HG02610 (cell line): ENCODE data around the gene TMEM108.
A peak's percentile ranks its signal among the peaks of the same experiment; 100 is the strongest.

Experiments used
- ATAC-seq: cut with Tn5 transposase; IDR thresholded peaks from one replicate; pipeline ENCODE4 v1.9.1; 2021; ENCODE audit warnings: mild to moderate bottlenecking, moderate library complexity; ENCODE audit not compliant: unreplicated experiment

The TMEM108 gene

GRCh38 chr3:133113927-133114597 is 75.9 kb downstream of the TMEM108 start:
- ATAC-seq, result no peak

GRCh38 chr3:133115176-133115575 is 77.0 kb downstream of the TMEM108 start:
- ATAC-seq, result no peak

- ATAC-seq, result no peak
These were observed 79.2 kb downstream of the TMEM108 start for GRCh38 chr3:133117342-133117741.

GRCh38 chr3:133119176-133119575 is 81.0 kb downstream of the TMEM108 start:
- no peak for ATAC-seq

- no peak for ATAC-seq
These were observed 83.3 kb downstream of the TMEM108 start for GRCh38 chr3:133121450-133121849.

- no peak for ATAC-seq
These were observed 85.4 kb downstream of the TMEM108 start for GRCh38 chr3:133123636-133124035.

GRCh38 chr3:133124511-133124910 is 86.3 kb downstream of the TMEM108 start:
- no peak for ATAC-seq

- ATAC-seq, result no peak
These were observed 87.0 kb downstream of the TMEM108 start for GRCh38 chr3:133125171-133125570.

- no peak for ATAC-seq
These were observed 87.6 kb downstream of the TMEM108 start for GRCh38 chr3:133125802-133126201.

- no peak for ATAC-seq
These were observed 89.2 kb downstream of the TMEM108 start for GRCh38 chr3:133127381-133127780.

GRCh38 chr3:133130168-133130567 is 92.0 kb downstream of the TMEM108 start:
- no peak for ATAC-seq

GRCh38 chr3:133135306-133135705 is 97.1 kb downstream of the TMEM108 start:
- no peak for ATAC-seq

GRCh38 chr3:133136114-133137041 is 98.2 kb downstream of the TMEM108 start:
- ATAC-seq, result peak; percentile 85

GRCh38 chr3:133137042-133137996 is 99.1 kb downstream of the TMEM108 start:
- peak; percentile 9 for ATAC-seq

- peak; percentile 89 for ATAC-seq
These were observed 99.8 kb downstream of the TMEM108 start for GRCh38 chr3:133138017-133138416.

- ATAC-seq, result no peak
These were observed 113.9 kb downstream of the TMEM108 start for GRCh38 chr3:133152056-133152455.

GRCh38 chr3:133152681-133153220 is 114.6 kb downstream of the TMEM108 start:
- ATAC-seq, result no peak

GRCh38 chr3:133153382-133153781 is 115.2 kb downstream of the TMEM108 start:
- ATAC-seq, result no peak

- no peak for ATAC-seq
These were observed 119.5 kb downstream of the TMEM108 start for GRCh38 chr3:133157716-133158115.

- ATAC-seq, result no peak
These were observed 120.5 kb downstream of the TMEM108 start for GRCh38 chr3:133158686-133159085.
